ENCODE measurements around the gene NCK2. TPM values are rescaled to one million over a fixed set of nuclear protein-coding genes. Genes with fewer than 3 reads are reported as not detected.
A peak's percentile ranks its signal among the peaks of the same experiment; 100 is the strongest.

NCK2 gene
- total RNA-seq, 3 donors from 2014 or later: 52.2 to 66.4 (median 57.6) TPM

- Histone ChIP-seq H3K4me1 (ENCODE audit: low read depth) (peaks cover 48% of the 10 kb centered on the region), H3K9me3 (no peaks in the 10 kb centered on the region), H3K4me3 (no peak overlapping the region), H3K36me3 (ENCODE audit: low read depth) (no peaks in the 10 kb centered on the region)
- intact Hi-C loops (cut with DNase I, micrococcal nuclease): no loop called here
- ATAC-seq (peak; percentile 22), DNase-seq (no peak)
- TF ChIP-seq, protein P1, sequence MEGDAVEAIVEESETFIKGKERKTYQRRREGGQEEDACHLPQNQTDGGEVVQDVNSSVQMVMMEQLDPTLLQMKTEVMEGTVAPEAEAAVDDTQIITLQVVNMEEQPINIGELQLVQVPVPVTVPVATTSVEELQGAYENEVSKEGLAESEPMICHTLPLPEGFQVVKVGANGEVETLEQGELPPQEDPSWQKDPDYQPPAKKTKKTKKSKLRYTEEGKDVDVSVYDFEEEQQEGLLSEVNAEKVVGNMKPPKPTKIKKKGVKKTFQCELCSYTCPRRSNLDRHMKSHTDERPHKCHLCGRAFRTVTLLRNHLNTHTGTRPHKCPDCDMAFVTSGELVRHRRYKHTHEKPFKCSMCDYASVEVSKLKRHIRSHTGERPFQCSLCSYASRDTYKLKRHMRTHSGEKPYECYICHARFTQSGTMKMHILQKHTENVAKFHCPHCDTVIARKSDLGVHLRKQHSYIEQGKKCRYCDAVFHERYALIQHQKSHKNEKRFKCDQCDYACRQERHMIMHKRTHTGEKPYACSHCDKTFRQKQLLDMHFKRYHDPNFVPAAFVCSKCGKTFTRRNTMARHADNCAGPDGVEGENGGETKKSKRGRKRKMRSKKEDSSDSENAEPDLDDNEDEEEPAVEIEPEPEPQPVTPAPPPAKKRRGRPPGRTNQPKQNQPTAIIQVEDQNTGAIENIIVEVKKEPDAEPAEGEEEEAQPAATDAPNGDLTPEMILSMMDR (IDR thresholded peaks at IDR 0.05): no peak
Observed at GRCh38 chr2:105800036-105800713, 55.5 kb downstream of the NCK2 start.

DNA sequence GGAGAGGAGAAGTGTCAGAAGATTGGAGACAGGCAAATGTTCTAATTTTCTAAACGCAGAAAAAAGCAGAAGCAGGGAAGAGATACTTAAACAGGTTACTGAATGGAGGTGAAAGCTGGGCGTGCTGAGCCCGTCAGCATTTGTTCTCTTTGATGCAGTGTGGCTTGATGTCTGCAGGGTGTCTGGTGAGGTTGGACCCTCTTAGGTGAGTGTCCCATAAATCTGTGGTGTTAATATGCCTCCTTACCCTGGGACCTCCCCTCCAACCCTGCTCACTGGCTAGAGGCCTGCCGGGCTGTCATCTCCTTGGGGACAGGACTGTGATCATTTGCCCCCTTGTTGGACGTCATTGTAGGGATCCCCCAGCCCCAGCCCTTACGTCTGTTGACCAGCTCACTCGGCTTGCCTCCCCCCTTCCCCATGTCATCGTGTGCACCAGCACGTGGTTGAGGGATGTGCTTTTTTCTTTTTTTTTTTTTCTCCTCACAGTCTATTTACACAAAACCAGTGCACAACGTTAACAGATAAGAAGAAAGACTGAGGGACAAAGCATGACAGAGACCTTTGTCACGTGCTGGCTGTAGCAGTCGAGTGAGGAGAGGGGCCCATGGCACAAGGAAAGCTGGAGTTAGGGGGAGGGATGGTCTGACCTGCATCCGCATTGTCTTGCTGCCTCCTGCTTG is 56.4 kb downstream of the NCK2 start:
- intact Hi-C loops (cut with DNase I, micrococcal nuclease): no loop called here
- H3K4me3 ChIP-seq: no peak overlapping the region
- DNase-seq (no peak), ATAC-seq (no peak)
- TF ChIP-seq, protein P1 (IDR thresholded peaks at IDR 0.05): no peak
- no peaks in the 10 kb centered on the region for H3K9me3 ChIP-seq
- no peaks in the 10 kb centered on the region for H3K36me3 ChIP-seq (ENCODE audit: low read depth)
- peaks cover 39% of the 10 kb centered on the region for H3K4me1 ChIP-seq (ENCODE audit: low read depth)

GRCh38 chr2:105801961-105802360 is 57.2 kb downstream of the NCK2 start:
- DNase-seq (no peak), ATAC-seq (no peak)
- Histone ChIP-seq H3K9me3 (no peaks in the 10 kb centered on the region), H3K4me1 (ENCODE audit: low read depth) (peaks cover 33% of the 10 kb centered on the region), H3K36me3 (ENCODE audit: low read depth) (no peaks in the 10 kb centered on the region), H3K4me3 (no peak overlapping the region)
- intact Hi-C loops (cut with DNase I, micrococcal nuclease): no loop called here
- TF ChIP-seq, protein P1 (IDR thresholded peaks at IDR 0.05): no peak

- DNase-seq (no peak), ATAC-seq (peak; percentile 50)
- no peak overlapping the region for H3K4me3 ChIP-seq
- TF ChIP-seq, protein P1 (IDR thresholded peaks at IDR 0.05): no peak
- intact Hi-C loops (cut with DNase I, micrococcal nuclease): no loop called here
- peaks cover 33% of the 10 kb centered on the region for H3K4me1 ChIP-seq (ENCODE audit: low read depth)
- H3K36me3 ChIP-seq (ENCODE audit: low read depth): no peaks in the 10 kb centered on the region
- no peaks in the 10 kb centered on the region for H3K9me3 ChIP-seq
Observed at GRCh38 chr2:105802587-105802986, 57.9 kb downstream of the NCK2 start.

GRCh38 chr2:105803337-105803736 is 58.6 kb downstream of the NCK2 start:
- H3K36me3 ChIP-seq (ENCODE audit: low read depth): no peaks in the 10 kb centered on the region
- no peak overlapping the region for H3K4me3 ChIP-seq
- DNase-seq: no peak
- ATAC-seq: no peak
- H3K9me3 ChIP-seq: no peaks in the 10 kb centered on the region
- intact Hi-C loops (cut with DNase I, micrococcal nuclease): no loop called here
- TF ChIP-seq, protein P1 (IDR thresholded peaks at IDR 0.05): no peak
- peaks cover 33% of the 10 kb centered on the region for H3K4me1 ChIP-seq (ENCODE audit: low read depth)
